ENCODE data around the gene FDCSP.

GRCh38 chr4:70179811-70180210, 46.1 kb upstream of the FDCSP start:
- TF ChIP-seq EZH2 (IDR thresholded peaks at IDR 0.05) (no peak), POLR2AphosphoS5 (IDR thresholded peaks at IDR 0.05; ENCODE audit: borderline replicate concordance, low read depth, low read length) (no peak)

All from SK-N-MC (cell line).